Measurements from ENCODE around the gene ZNF813. TPM values are rescaled to one million over a fixed set of nuclear protein-coding genes. Genes with fewer than 3 reads are reported as not detected.

ZNF813 gene
- total and polyA plus RNA-seq, 2 experiments from 2014 or later: 6.4 to 29.3 TPM

DNA sequence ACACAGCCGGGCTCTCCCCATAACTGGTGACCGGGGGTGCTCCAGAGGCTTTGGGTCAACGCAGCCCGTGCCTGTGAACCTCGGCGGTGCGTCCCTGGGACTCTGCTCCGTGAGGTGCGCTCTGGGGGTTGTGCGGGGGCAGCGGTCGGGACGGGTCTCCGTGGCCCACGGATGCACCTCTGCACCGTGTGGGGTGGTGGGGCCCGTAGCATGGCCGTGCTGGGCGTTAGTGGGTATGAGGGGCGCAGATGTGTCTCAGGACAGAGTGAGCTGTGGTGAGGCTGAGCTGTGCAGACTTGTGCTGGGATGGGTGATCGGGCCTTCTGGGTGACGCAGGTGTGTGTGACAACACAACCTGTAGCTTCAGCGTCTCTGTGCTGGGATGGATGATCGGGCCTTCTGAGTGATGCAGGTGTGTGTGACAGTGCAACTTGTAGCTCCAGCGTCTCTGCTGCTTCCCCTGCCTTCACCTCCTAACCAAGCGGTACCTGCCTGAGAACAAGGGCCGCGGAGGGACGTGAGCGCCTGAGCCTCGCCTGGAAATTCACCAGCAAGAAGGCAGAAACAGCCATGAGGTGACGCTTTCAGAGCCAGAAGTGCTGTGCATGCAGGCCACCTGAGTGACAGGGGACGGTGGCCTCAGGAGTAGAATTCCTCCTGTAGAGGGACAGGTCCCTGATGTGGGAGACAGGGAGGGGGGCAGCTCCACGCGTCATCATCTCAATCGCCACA is 71.0 kb downstream of the ZNF813 start (continued):
- TF ChIP-seq, protein P1, sequence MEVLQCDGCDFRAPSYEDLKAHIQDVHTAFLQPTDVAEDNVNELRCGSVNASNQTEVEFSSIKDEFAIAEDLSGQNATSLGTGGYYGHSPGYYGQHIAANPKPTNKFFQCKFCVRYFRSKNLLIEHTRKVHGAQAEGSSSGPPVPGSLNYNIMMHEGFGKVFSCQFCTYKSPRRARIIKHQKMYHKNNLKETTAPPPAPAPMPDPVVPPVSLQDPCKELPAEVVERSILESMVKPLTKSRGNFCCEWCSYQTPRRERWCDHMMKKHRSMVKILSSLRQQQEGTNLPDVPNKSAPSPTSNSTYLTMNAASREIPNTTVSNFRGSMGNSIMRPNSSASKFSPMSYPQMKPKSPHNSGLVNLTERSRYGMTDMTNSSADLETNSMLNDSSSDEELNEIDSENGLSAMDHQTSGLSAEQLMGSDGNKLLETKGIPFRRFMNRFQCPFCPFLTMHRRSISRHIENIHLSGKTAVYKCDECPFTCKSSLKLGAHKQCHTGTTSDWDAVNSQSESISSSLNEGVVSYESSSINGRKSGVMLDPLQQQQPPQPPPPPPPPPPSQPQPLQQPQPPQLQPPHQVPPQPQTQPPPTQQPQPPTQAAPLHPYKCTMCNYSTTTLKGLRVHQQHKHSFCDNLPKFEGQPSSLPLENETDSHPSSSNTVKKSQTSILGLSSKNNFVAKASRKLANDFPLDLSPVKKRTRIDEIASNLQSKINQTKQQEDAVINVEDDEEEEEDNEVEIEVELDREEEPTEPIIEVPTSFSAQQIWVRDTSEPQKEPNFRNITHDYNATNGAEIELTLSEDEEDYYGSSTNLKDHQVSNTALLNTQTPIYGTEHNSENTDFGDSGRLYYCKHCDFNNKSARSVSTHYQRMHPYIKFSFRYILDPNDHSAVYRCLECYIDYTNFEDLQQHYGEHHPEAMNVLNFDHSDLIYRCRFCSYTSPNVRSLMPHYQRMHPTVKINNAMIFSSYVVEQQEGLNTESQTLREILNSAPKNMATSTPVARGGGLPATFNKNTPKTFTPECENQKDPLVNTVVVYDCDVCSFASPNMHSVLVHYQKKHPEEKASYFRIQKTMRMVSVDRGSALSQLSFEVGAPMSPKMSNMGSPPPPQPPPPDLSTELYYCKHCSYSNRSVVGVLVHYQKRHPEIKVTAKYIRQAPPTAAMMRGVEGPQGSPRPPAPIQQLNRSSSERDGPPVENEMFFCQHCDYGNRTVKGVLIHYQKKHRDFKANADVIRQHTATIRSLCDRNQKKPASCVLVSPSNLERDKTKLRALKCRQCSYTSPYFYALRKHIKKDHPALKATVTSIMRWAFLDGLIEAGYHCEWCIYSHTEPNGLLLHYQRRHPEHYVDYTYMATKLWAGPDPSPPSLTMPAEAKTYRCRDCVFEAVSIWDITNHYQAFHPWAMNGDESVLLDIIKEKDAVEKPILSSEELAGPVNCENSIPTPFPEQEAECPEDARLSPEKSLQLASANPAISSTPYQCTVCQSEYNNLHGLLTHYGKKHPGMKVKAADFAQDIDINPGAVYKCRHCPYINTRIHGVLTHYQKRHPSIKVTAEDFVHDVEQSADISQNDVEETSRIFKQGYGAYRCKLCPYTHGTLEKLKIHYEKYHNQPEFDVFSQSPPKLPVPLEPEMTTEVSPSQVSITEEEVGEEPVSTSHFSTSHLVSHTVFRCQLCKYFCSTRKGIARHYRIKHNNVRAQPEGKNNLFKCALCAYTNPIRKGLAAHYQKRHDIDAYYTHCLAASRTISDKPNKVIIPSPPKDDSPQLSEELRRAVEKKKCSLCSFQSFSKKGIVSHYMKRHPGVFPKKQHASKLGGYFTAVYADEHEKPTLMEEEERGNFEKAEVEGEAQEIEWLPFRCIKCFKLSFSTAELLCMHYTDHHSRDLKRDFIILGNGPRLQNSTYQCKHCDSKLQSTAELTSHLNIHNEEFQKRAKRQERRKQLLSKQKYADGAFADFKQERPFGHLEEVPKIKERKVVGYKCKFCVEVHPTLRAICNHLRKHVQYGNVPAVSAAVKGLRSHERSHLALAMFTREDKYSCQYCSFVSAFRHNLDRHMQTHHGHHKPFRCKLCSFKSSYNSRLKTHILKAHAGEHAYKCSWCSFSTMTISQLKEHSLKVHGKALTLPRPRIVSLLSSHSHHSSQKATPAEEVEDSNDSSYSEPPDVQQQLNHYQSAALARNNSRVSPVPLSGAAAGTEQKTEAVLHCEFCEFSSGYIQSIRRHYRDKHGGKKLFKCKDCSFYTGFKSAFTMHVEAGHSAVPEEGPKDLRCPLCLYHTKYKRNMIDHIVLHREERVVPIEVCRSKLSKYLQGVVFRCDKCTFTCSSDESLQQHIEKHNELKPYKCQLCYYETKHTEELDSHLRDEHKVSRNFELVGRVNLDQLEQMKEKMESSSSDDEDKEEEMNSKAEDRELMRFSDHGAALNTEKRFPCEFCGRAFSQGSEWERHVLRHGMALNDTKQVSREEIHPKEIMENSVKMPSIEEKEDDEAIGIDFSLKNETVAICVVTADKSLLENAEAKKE (CRISPR knock-in tag; IDR thresholded peaks at IDR 0.05): no peak
- TF ChIP-seq NANOG (IDR thresholded peaks at IDR 0.05; ENCODE audit: borderline replicate concordance): no peak
- TF ChIP-seq EZH2 (IDR thresholded peaks at IDR 0.05; ENCODE audit: low read depth, unreplicated experiment): no peak
- TF ChIP-seq ZNF331 (CRISPR knock-in tag; IDR thresholded peaks at IDR 0.05; ENCODE audit: low read depth): no peak
- no peak for TF ChIP-seq CREB1 (CRISPR knock-in tag; IDR thresholded peaks at IDR 0.05; ENCODE audit: low read depth)

DNA sequence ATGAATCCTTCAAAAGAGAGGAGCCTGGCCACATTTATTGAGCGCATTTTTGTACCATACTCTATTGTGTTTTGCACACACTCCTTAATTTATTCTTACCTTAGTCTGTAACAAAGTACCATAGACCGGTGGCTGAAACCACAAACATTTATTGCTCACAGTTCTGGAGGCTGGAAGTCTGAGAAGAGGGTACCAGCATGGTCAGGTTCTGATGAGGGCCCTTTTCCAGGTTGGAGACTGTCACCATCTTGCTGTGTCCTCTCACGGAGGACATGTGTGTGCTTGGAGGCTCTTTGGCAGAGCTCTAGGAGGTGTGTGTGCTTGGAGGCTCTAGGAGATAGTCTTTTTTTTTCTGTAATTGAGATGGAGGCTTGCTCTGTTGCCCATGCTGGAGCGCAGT is 72.6 kb downstream of the ZNF813 start:
- no peak overlapping the region for H3K4me3 Mint-ChIP-seq
- no peak overlapping the region for H3K27ac Mint-ChIP-seq
- Histone ChIP-seq H3K4me1 (ENCODE audit: insufficient read depth) (no peaks in the 10 kb centered on the region), H3F3A (replicated peaks; ENCODE audit: low read depth) (peaks cover 18% of the 10 kb centered on the region; the same call in 1 of the 2 replicates), H3K36me3 (ENCODE audit: insufficient read depth) (peaks cover 7% of the 10 kb centered on the region; the same call in 1 of the 2 replicates), H3K27ac (ENCODE audit: low read depth) (no peak overlapping the region), H3K9me2 (ENCODE audit: insufficient read depth) (no peaks in the 10 kb centered on the region), H2AFZ (no peak overlapping the region), H4K20me1 (replicated peaks; ENCODE audit: insufficient read depth) (peaks cover 8% of the 10 kb centered on the region; the same call in 1 of the 2 replicates), H3K27me3 (ENCODE audit: insufficient read depth) (no peaks in the 10 kb centered on the region), H3K4me2 (no peak overlapping the region), H3K4me3 (no peak overlapping the region), H3K79me2 (replicated peaks; ENCODE audit: insufficient read depth) (0 out of 2 replicates have a peak, but pooled peaks cover 2% of the 10 kb centered on the region)
- ATAC-seq: no peak
- DNase-seq (ENCODE audit: low spot score): no peak
- H3K27me3 Mint-ChIP-seq (ENCODE audit: insufficient read depth, low read depth, poor library complexity): peaks cover 15% of the 10 kb centered on the region
- no peaks in the 10 kb centered on the region; the same call in 2 of the 3 replicates for H3K4me1 Mint-ChIP-seq
- peaks cover 44% of the 10 kb centered on the region for H3K36me3 Mint-ChIP-seq (ENCODE audit: low read depth)
- no peaks in the 10 kb centered on the region; the same call in 2 of the 3 replicates for H3K9me3 Mint-ChIP-seq
- TF ChIP-seq JUNB (IDR thresholded peaks at IDR 0.05; ENCODE audit: unreplicated experiment): no peak
- TF ChIP-seq, protein P2, sequence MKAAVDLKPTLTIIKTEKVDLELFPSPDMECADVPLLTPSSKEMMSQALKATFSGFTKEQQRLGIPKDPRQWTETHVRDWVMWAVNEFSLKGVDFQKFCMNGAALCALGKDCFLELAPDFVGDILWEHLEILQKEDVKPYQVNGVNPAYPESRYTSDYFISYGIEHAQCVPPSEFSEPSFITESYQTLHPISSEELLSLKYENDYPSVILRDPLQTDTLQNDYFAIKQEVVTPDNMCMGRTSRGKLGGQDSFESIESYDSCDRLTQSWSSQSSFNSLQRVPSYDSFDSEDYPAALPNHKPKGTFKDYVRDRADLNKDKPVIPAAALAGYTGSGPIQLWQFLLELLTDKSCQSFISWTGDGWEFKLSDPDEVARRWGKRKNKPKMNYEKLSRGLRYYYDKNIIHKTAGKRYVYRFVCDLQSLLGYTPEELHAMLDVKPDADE (IDR thresholded peaks at IDR 0.05): no peak
- TF ChIP-seq, protein P1 (CRISPR knock-in tag; IDR thresholded peaks at IDR 0.05): no peak
- no peak for TF ChIP-seq CREB1 (CRISPR knock-in tag; IDR thresholded peaks at IDR 0.05; ENCODE audit: low read depth)

Data from GM23338 (cell line).